NCI-H2029 (cell line): Measurements from ENCODE around the gene EMC1.
A peak's percentile ranks its signal among the peaks of the same experiment; 100 is the strongest.
"Not testable (repeated sequence)": the region's sequence is repeated elsewhere in the genome, so short reads cannot be mapped to it uniquely, and the experiment has no call there.

Experiments
- DNase-seq: peaks from one replicate; lab custom pipeline; 2025; lab: John Stamatoyannopoulos, UW

EMC1 gene

DNA sequence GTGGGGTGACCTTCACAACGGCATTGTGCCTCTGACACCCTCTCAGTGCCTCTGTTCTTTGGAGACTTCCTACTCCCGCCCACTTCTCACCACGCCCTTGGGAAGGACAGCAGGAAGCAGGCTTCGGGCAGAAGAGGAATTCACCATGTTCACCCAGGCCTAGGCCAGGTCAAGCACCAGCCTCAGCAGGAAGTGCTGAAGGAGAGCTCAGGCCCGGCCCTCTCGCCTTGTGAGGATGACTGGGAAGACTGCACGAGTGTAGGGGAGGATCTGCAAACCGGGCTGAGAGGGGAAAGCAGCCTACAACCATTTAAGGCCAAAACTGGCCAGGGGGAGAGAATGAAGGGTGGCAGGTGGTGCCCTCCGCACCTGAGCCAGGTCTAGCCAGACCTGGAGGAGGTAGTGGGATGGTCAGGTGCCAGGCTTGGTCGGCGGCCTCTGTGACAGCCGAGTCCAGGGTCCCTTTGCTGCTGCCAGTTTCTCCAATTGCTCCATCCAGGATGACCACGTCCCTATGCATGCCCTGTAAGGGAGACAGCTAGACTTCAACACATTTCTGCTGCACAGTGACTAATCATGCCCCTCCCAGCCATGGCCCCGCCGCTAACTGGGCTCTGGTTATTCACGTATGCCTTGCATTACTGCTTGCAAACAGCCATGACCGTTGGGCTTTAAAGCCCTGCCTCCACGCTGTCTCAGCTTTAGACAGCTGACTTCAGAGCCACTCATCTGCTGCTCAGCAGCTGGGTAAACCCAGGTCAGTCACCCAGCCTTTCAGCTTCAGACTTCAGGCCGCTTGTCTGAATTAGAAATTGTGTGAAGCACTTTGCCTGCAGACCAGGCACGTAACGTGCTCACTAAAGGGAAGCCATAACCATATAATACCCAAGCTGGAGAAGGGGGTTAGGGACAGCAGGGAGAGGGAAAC lies 9.2 kb upstream of the EMC1 start:
- DNase-seq = peak; percentile 62

DNA sequence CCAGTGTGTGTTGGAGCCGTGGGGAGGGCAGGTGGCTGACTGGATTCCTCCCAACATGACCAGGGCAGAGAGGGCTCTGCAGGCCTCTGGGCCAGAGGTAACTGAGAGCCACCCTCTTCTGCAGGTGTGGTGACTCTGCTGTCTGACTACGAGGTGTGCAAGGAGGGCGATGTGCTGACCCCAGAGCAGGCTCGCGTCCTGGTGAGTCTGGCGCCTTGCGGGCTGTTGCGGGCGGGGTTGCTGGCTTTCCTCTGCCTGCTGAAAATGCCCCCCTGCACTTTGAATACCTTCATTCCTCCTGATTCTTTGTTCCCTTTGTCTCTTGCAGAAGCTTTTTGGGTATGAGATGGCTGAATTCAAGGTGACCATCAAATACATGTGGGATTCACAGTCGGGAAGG lies 7.0 kb upstream of the EMC1 start:
- DNase-seq = no peak

DNA sequence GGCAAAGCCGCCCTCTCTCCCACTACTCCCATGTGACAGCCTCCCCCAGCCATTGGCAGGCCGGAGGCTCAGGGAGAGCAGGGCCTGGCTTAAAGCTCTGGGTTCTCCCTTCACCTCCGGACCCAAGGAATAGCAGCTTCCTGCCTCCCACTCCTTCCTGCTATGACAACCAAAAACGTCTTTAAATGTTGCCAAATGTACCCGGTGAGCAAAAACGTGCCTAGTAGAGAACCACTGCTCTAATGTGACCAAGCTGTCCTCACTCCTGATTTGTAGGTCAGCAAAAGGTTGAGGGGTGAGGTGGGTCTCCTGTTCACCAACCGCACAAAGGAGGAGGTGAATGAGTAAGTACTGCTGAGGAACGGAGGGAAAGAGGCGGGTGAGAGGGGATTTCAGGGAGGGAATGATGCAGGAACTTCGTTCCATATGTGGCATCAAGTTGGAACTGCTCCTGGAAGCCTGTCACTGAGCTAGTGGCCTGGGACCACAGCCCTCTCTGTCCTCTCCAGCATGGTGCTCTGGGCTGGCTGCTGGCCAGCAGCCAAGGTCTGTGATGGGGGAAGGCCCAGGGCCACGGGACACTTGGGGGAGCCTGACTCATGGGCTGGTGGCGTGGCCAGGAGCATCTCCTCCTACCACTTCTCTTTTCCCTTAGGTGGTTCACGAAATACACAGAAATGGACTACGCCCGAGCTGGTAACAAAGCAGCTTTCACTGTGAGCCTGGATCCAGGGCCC lies 6.0 kb upstream of the EMC1 start:
- DNase-seq = no peak

DNA sequence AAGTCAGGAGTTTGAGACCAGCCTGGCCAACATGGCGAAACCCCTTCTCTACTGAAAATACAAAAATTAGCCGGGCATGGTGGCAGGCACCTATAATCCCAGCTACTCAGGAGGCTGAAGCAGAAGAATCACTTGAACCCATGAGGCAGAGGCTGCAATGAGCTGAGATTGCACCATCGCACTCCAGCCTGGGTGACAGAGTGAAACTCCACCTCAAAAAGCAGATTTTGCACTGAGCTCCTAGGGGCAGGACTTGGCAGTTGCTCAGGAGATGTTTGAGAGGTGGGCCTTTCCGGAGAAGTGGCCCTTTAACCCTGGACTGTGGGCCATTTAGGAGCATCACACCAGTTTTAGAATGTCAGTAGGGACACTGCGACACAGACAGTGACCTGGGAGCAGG lies 5.0 kb upstream of the EMC1 start:
- DNase-seq = not testable (repeated sequence)

DNA sequence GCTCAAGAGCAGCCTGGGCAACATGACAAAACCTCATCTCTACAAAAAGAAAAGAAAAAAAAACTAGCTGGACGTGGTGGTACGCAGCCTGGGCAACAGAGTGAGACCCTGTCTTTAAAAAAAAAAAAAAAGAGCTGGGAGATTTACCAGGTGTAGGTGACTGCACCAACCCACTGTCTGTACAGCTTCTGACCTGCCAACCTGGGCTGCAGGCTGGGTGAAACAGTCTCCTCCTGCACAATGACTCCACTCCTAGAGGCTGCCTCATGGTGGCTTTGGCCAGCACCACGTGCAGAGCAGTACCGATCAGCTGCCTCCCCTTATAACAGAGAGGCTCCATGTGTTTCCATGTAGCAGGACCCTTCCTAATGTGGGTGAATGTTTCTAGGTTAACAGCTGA lies 4.0 kb upstream of the EMC1 start:
- no peak for DNase-seq

DNA sequence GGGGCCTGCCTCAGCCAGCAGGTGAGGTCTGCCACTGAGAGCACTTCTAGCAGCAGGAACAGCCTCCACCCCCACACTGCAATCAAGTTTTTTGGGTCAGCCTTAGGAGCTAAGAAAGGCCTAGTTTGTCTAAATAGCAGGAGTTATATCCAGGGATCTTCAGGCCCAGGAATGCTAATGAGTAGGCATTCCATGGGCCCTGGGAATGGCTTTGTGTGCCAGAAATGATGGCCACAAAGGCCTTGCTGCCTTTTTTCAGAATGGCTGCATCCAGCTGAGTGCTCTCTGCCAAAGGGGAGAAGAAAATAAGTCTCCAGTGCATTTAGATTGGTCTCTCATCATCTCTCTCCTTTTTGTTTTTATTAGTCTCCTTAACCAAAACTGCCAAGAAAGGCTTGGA lies 3.1 kb upstream of the EMC1 start:
- no peak for DNase-seq

DNA sequence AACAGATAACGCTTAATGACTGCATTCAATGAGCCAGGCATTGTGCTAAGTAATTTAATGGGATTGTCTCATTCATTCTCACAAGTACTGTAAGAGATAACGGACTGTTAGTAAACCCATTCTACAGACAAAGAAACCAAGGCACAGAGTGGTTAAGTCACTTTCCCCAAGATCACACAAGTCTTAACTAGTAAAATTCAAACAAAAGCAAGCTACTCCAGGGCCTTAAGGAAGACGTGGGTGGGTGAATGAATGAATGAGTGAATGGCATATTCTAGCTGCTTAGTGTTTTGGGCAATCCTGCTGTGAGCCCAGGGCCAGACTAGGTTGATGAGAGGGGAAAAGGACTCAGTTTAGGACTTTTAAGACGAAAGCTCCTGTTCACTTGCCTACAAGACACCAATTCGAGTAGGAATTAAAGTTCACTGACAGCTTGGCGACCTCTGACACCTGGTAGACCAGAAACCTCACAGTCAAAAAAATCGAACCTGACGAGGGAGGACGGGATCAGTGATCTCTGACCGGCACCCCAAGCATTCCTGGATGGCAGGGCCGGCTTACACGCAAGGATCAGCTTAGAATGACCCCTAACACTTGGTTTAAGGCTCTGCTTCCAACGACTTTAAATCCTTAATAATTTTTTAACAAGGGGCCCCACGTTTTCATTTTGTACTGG lies 557 bp downstream of the EMC1 start:
- no peak for DNase-seq

DNA sequence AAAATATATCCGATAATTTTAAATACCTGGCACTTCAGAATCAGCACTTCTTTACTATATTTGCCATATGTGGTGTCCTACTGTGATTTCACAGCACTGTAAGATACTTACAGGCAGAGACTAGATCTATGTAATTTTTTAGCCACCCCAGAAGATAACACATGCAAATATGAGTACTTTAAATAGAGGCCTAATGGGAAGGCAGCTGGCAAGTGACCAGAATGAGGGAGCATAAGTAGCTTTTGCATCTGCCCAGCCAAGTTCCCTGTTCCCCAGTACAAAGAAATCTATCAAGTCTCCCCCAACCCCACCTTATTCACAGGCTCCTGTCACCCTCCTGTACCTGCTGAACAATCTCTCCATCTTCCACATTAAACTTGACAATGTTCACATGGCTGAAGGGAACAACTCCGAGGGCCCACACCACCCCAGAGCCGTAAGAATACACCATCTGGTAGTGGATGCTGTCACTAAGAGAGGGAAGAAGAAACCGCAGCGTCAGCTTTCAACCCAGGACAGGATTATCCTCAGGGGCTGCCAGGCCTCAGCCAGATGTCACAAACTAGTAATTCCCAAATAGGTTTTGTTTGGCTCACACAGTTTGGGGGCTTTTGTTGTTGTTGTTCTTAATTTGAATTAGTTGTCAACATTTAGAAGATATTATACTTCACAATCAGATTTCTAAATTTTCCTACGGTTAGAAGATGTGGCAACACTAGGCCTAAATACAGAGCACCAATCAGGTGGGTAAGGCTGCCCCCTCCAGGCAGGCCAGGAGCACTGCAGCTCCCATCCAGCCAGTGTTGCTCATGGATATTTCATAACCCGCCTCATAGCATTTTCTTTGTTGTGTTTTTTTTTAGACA lies 10.4 kb downstream of the EMC1 start:
- peak; percentile 20 for DNase-seq

DNA sequence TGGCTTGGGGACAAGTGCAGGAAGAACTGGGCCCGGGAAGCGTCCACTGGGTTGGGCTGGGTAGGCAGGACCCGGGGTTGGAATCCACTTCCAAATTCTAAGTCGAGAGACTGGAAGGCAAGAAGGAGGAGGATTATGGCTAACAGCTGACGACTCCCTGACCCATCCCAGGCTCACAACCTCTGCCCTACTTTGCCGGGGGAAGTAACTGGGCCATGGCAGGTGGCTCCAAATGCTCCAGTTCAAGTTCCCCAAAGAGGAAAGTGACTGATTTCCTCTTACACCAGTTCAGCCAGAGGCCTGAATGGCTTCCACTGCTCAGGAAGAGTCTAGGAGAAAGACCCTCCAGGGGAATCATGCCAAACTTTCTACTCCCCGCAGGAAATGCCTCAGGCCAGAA lies 11.4 kb downstream of the EMC1 start:
- no peak for DNase-seq

DNA sequence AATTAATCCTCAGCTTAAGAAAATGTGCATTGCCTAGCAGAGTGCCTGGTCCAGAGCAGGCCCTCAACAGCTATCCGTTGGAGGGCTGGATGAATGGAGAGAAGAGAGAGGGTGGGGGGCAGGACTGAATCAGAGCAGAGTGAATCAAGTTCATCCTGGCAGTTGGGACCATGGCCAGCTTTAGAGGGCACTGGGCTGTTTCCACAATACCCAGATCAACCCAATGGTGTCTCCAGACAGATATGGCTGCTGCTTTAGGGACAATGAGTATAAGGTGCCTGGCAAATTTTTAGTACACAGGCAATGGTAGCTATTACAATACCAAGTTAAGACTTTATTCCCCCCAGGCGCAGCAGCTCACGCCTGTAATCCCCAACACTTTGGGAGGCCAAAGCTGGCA lies 17.1 kb downstream of the EMC1 start:
- no peak for DNase-seq

DNA sequence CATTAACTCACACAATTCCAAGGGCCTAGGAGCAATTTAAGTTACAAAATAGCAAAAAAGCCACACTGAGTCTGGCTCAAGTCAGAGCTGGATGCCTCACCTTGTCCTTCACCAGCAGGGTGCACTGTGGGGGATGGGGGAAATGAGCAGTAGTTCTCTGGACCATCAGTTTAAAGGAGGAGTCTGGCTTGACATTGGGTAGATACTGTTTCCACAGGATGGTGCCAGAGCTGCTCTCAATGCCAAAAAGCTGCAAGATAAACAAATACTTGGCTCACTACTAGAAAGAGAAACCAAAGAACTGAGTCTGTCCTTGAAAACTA lies 18.8 kb downstream of the EMC1 start:
- DNase-seq = peak; percentile 26

DNA sequence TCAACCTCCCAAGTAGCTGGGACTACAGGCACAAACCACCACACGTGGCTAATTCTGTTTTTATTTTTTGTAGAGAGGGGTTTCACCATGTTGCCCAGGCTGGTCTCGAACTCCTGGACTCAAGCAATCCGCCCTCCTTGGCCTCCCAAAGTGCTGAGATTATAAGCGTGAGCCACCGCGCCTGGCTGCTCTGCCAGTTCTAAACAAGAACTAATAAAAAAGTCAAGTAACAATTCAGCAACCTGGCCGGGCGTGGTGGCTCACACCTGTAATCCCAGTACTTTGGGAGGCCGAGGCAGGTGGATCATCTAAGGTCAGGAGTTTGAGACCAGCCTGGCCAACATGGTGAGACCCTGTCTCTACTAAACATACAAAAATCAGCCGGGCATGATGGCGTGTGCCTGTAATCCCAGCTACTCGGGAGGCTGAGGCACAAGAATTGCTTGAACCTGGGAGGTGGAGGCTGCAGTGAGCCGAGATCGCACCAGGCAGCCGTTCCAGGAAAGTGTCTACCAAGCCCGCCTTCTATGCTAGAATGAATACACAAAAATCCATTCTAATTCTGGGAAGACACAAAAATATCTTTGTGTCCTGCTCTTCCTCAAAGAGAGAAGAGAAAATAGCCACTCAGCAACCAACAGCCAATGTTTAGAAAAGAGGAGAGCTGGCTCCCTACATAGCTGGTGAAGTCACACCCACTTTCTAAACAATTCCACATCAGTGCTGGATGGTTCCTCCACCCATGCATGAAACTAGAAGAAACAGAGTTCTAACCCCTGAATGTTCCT lies 19.4 kb downstream of the EMC1 start:
- not testable (repeated sequence) for DNase-seq

DNA sequence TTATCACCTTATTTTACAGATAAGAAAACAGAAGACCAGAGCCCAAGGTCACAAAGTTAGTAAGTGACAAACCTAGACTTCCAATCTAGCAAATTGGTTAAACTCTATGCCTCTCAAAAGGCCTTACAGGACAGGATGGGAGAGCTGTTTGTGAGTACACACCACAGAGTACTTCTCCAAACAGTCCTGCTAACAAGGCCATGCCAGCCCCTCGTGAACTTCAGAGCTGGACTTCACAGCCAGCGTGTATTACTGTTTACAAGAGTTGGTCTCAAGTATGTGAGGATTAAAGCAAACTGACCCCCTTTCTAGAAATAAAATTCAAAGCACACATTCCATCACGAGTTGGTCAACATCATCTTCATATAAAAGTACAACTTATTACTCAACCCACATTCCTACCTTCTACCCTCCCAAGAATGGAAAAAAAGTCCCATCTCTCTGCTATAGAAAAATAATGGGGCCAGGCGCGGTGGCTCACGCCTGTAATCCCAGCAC lies 21.4 kb downstream of the EMC1 start:
- DNase-seq = no peak

DNA sequence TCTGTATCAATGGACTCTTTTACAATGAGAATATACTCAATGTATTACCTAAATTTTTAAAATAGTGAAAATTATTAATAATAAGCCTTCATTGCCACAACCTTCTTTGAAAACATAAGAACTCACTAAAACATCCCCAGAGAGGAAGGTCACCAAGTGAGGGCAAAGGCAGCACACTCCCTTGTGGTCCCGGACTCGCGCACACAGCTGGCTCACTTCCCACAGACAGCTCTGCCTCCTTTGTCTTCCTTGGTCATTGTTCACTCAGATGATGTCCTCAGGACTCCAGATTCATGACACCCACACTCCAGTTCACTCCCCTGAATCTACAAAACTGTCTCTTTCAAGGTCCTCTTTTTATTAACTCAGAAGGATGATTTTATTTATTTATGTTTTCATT lies 22.1 kb downstream of the EMC1 start:
- no peak for DNase-seq

DNA sequence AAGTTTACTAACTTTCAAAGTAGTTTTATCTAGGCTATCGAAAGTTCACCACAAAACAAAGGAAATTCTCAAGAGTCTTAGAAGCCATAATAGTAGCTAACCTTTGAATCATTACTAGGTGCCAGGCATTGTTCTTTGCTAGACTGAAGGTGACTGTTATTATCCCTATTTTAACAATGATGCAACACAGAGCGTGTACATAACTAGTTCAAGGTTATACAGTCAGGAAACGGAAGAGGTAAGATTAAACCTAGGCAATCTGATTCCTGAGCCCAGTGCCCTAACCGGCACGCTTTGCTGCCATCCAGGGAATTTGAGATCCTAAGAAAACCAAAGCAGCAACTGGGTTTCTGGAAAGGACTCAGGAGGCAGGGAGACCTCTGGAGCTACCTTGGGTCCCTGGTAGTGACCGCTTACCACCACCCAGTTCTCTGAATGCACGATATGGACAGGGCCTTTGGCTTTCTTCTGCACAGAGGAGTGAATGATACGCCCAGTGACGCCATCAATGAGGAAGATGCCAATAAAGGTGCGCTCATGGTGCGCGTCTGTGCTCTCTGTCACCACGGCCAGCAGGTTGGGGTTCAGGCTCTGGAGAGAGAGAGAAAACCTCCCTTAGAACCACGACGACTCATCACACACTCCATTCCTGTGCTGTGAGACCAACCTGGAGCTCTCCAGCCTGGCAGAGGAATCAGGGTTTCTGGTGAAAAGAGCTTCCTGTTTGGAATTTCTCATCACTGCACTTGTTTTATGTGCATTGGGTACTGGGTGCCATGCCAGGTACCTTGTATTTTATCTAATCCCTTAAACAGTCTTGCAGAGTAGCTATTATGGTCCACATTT lies 28.1 kb downstream of the EMC1 start:
- DNase-seq = no peak

DNA sequence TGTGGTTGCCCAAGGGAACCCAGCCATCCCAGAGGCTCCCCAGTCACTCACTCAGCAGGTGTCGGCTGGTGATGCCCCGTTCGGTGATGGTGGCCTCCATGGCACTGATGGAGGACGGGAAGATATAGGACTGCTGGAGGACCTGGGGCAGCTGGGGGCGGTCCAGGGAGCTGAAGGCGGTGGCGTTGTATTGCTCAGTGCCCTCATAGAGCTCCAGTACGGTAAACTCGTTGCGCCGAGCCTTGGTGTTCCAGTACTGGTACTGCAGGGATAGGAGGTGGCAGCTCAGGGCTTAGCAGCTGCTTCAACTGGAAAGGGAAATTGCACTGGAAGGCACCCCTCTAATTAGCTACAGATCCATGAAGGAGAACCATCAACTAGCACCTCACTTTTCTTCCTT lies 28.8 kb downstream of the EMC1 start:
- DNase-seq = no peak

DNA sequence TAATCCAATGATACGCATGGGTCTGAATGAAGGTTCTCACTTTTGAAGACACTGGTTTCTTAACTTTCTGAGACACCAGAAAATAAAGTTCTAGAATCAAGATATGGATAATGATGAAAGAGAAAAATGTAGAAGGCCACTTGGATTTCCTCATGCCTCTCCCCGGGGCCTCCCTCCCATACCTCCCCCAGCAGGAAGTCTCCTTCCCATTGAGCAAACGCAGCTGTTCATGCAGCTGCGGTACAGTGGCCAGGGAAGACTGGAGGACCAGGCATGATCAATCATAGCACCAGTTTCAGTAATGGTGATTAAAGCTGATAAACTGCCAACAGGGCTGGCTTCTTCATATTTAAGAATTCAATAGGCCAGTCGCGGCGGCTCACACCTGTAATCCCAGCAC lies 30.3 kb downstream of the EMC1 start:
- peak; percentile 24 for DNase-seq

DNA sequence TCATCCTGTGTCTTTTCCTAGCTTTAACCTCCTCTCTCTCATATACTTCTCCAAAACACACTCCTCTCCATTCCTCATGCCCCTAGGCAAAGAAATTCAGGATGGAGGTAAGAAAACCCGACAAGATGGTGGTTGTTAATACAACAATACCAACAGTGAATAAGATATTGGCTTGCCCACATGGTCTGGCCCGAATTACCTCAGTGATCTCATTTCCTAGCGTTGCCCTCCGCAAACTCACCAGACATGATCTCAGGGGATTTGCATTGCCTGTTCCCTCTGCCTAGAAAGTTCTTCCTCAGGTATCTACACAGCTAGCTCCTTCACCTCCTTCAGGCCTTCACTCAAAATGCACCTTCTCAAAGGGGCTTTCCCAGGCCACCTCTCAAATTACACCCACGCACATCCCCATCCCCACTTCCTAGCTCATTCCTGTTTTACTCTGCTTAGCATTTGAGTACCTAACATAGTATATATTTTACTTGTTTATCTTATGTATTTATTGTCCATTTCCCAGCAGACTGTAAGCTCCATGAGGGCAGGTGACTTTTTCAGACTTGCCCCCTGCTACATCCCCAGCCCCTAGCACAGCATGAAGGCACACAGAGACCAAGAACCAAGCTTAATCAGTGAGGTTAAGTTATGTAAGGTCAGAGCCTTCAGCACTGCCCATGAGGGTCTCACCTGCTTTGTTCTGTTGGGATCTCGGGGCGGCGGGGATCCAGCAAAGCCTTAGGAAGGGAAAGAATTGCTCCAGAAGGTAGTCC lies 31.1 kb downstream of the EMC1 start:
- no peak for DNase-seq

DNA sequence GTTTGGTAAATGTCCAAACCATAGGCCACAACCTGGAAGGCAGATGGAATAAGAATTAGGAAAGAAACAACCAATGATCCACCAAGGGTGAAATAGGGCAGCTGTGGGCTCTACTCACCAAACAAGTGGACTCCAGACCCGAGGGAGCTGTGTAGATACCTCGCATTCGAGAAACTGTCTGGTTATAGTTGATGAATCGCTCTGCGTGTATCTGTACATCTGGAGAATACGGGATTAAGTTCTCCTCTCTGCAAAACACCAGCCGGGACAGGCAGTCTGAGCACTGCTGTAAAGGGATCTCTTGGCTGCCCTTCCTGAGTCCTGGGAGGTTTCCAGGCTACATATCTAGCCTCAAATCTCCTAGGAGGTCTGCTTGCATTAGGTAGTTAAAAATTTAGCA lies 31.9 kb downstream of the EMC1 start:
- DNase-seq = no peak
